ENCODE measurements around the gene PGBD5. TPM values are rescaled to one million over a fixed set of nuclear protein-coding genes. Genes with fewer than 3 reads are reported as not detected.

The PGBD5 gene
- polyA plus RNA-seq, 3 donors = 0.44 TPM; not detected in 2

GRCh38 chr1:230394741-230395140, 31.4 kb downstream of the PGBD5 start:
- H3K9me3 Mint-ChIP-seq = peaks cover 0 to 11% (median 8%) of the 10 kb centered on the region in 7 donors
- no peaks in the 10 kb centered on the region for H3K36me3 ChIP-seq (replicated peaks in 1 of 2; ENCODE audit: control insufficient read depth in 1 of 2, insufficient read depth in 2 of 2, low read length in 2 of 2)
- 93% methylated on average over 8 of the region's 8 CpGs for WGBS (ENCODE audit: insufficient coverage)
- no peak overlapping the region for H3K4me2 ChIP-seq (replicated peaks; ENCODE audit: extremely low read depth, low read length, poor library complexity, severe bottlenecking)
- no peak overlapping the region for H3K9ac ChIP-seq (ENCODE audit: insufficient read depth, low read length, poor library complexity, severe bottlenecking)
- peaks cover 0 to 13% of the 10 kb centered on the region in 2 donors for H3K9me3 ChIP-seq (replicated peaks in 1 of 2; ENCODE audit: control insufficient read depth in 1 of 2, insufficient read depth in 1 of 2, low read length in 2 of 2)
- H3K27me3 ChIP-seq (ENCODE audit: control insufficient read depth in 2 of 2, insufficient read depth in 2 of 2, low read length in 2 of 2) = no peaks in the 10 kb centered on the region
- no peak overlapping the region for H3K4me3 Mint-ChIP-seq
- H3K27ac Mint-ChIP-seq = no peak overlapping the region
- H3K4me1 ChIP-seq (ENCODE audit: control insufficient read depth in 1 of 2, insufficient read depth in 2 of 2, low read length in 2 of 2) = no peaks in the 10 kb centered on the region
- intact Hi-C loops (cut with micrococcal nuclease) = no loop called here
- peaks cover 8 to 19% (median 9%) of the 10 kb centered on the region in 3 donors for H3K27me3 Mint-ChIP-seq (ENCODE audit: low read depth in 3 of 3)
- H3K36me3 Mint-ChIP-seq = no peaks in the 10 kb centered on the region
- no peak overlapping the region for H2AFZ ChIP-seq (ENCODE audit: insufficient read depth, low read depth, low read length, poor library complexity, severe bottlenecking)
- TF ChIP-seq, protein P1, sequence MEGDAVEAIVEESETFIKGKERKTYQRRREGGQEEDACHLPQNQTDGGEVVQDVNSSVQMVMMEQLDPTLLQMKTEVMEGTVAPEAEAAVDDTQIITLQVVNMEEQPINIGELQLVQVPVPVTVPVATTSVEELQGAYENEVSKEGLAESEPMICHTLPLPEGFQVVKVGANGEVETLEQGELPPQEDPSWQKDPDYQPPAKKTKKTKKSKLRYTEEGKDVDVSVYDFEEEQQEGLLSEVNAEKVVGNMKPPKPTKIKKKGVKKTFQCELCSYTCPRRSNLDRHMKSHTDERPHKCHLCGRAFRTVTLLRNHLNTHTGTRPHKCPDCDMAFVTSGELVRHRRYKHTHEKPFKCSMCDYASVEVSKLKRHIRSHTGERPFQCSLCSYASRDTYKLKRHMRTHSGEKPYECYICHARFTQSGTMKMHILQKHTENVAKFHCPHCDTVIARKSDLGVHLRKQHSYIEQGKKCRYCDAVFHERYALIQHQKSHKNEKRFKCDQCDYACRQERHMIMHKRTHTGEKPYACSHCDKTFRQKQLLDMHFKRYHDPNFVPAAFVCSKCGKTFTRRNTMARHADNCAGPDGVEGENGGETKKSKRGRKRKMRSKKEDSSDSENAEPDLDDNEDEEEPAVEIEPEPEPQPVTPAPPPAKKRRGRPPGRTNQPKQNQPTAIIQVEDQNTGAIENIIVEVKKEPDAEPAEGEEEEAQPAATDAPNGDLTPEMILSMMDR (IDR thresholded peaks at IDR 0.05) = no peak
- DNase-seq = no peak
- no peaks in the 10 kb centered on the region for H3K79me2 ChIP-seq (ENCODE audit: insufficient read depth, low read length)
- no peak overlapping the region for H3K4me3 ChIP-seq (replicated peaks in 1 of 3; ENCODE audit: low read depth in 2 of 3, low read length in 3 of 3)
- no peaks in the 10 kb centered on the region for H4K20me1 ChIP-seq (ENCODE audit: insufficient read depth, low read length)
- no peak overlapping the region for H3K27ac ChIP-seq (ENCODE audit: low read depth in 1 of 2, low read length in 2 of 2)
- no peaks in the 10 kb centered on the region for H3K4me1 Mint-ChIP-seq

DNA sequence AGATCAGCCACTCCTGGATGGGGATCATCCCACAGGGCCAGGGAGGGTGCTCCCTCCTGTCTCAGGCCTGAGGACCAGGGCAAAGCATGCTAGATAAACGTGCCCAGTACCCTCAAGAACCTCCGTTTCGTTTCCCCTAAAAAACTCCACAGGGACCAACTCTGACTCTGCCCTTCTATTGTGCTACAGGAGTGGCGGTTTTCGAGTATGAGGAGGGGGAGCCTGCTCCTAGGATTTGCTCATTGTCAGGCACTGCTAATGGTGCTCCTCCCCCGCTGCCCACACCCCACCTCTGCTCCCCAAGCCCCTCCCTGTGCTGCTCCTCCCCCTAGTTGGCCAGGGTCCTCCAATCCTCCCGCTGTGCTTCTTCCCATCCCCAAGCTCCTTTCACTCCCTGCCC, 32.0 kb downstream of the PGBD5 start:
- H3K79me2 ChIP-seq (ENCODE audit: insufficient read depth, low read length) = no peaks in the 10 kb centered on the region
- no peak overlapping the region for H3K4me3 Mint-ChIP-seq
- H3K27me3 Mint-ChIP-seq (ENCODE audit: low read depth in 3 of 3) = peaks cover 8 to 19% (median 9%) of the 10 kb centered on the region in 3 donors
- H3K27me3 ChIP-seq (ENCODE audit: control insufficient read depth in 2 of 2, insufficient read depth in 2 of 2, low read length in 2 of 2) = no peaks in the 10 kb centered on the region
- no peak for DNase-seq
- no peak overlapping the region for H3K27ac Mint-ChIP-seq
- WGBS (ENCODE audit: insufficient coverage) = 83% methylated on average over 2 of the region's 7 CpGs
- H3K4me2 ChIP-seq (replicated peaks; ENCODE audit: extremely low read depth, low read length, poor library complexity, severe bottlenecking) = no peak overlapping the region
- no peaks in the 10 kb centered on the region for H3K36me3 ChIP-seq (replicated peaks in 1 of 2; ENCODE audit: control insufficient read depth in 1 of 2, insufficient read depth in 2 of 2, low read length in 2 of 2)
- peaks cover 0 to 11% (median 8%) of the 10 kb centered on the region in 7 donors for H3K9me3 Mint-ChIP-seq
- no peak overlapping the region for H3K4me3 ChIP-seq (replicated peaks in 1 of 3; ENCODE audit: low read depth in 2 of 3, low read length in 3 of 3)
- H3K27ac ChIP-seq (ENCODE audit: low read depth in 1 of 2, low read length in 2 of 2) = no peak overlapping the region
- H4K20me1 ChIP-seq (ENCODE audit: insufficient read depth, low read length) = no peaks in the 10 kb centered on the region
- H3K4me1 ChIP-seq (ENCODE audit: control insufficient read depth in 1 of 2, insufficient read depth in 2 of 2, low read length in 2 of 2) = no peaks in the 10 kb centered on the region
- H3K36me3 Mint-ChIP-seq = no peaks in the 10 kb centered on the region
- no peak overlapping the region for H2AFZ ChIP-seq (ENCODE audit: insufficient read depth, low read depth, low read length, poor library complexity, severe bottlenecking)
- no peak overlapping the region for H3K9ac ChIP-seq (ENCODE audit: insufficient read depth, low read length, poor library complexity, severe bottlenecking)
- TF ChIP-seq, protein P1 (IDR thresholded peaks at IDR 0.05) = no peak
- H3K9me3 ChIP-seq (replicated peaks in 1 of 2; ENCODE audit: control insufficient read depth in 1 of 2, insufficient read depth in 1 of 2, low read length in 2 of 2) = peaks cover 0 to 13% of the 10 kb centered on the region in 2 donors
- intact Hi-C loops (cut with micrococcal nuclease) = no loop called here
- no peaks in the 10 kb centered on the region for H3K4me1 Mint-ChIP-seq

Measured in CD14-positive monocyte (primary cell).